Esophagus squamous epithelium (tissue), 5 donors: ENCODE results near the gene SCUBE2. TPM values are rescaled to one million over a fixed set of nuclear protein-coding genes. Genes with fewer than 3 reads are reported as not detected.

Experiments
- DNase-seq: peaks from one replicate; lab custom pipeline; 2025; lab: John Stamatoyannopoulos, UW
- H3K27ac ChIP-seq, 4 donors: fragments of 200-600 bp; sonication (generic); one replicate each; pipeline ENCODE4 v1.5.1; 2016 to 2019; ENCODE audit warnings: mild to moderate bottlenecking in 1 of 4
- H3K27me3 ChIP-seq, 4 donors: fragments of 200-600 bp; sonication (generic); 1 replicate in 3 of 4; 2 replicates in 1 of 4; pipeline versions ENCODE4 v1.5.1 to v1.6.0; 2017 to 2021; ENCODE audit warnings: antibody characterized with exemption in 1 of 4
- H3K36me3 ChIP-seq, 3 donors: fragments of 200-600 bp; sonication (generic); one replicate each; pipeline ENCODE4 v1.5.1; 2016 to 2019
- H3K4me1 ChIP-seq, 3 donors: fragments of 200-600 bp; sonication (generic); one replicate each; pipeline ENCODE4 v1.5.1; 2017 to 2019
- H3K4me3 ChIP-seq, 4 donors: fragments of 200-600 bp; sonication (generic); 1 replicate in 3 of 4; 2 replicates in 1 of 4; pipeline ENCODE4 v1.5.1; 2016 to 2019; ENCODE audit warnings: mild to moderate bottlenecking in 2 of 4, moderate library complexity in 1 of 4
- H3K9me3 ChIP-seq, 3 donors: fragments of 200-600 bp; sonication (generic); one replicate each; pipeline ENCODE4 v1.5.1; 2016 to 2019
- POLR2A ChIP-seq, 4 donors: fragments of 450-650 bp; IDR thresholded peaks; one replicate each; pipeline ENCODE4 v1.6.1; 2017; ENCODE audit warnings: antibody characterized with exemption in 4 of 4, mild to moderate bottlenecking in 4 of 4, moderate library complexity in 3 of 4
- WGBS, 2 donors: methylation state at CpG; one replicate each; pipeline ENCODE4 v1.1.5; 2018; 5-methylcytosine and 5-hydroxymethylcytosine counted together
- intact Hi-C: fragments of 100-400 bp; cut with DNase I; formaldehyde crosslinking; loops from one replicate; pipeline ENCODE4 v1.15.0; 2022
- total RNA-seq, 4 donors: library from RNA; depleted of rRNA; stranded (reverse); fragments of >200 nt; gene quantifications; one replicate each; pipeline ENCODE4 v1.1.0, GENCODE V29; 2016
- TF ChIP-seq, protein P1 (sequence below), 6 experiments: fragments of 450-650 bp in 4 of 6; fragments of 200-600 bp in 2 of 6; sonication (generic) in 2 of 6; IDR thresholded peaks; one replicate each; pipeline ENCODE4 v1.5.1; 2016 to 2019; ENCODE audit warnings: antibody characterized with exemption in 6 of 6, mild to moderate bottlenecking in 4 of 6, moderate library complexity in 4 of 6
- donor health status: DM: yes; HTN: yes; CAD: no.

Gene SCUBE2
- total RNA-seq, 4 donors from 2014 or later, result 0.97 to 4.9 (median 3.8) TPM

DNA sequence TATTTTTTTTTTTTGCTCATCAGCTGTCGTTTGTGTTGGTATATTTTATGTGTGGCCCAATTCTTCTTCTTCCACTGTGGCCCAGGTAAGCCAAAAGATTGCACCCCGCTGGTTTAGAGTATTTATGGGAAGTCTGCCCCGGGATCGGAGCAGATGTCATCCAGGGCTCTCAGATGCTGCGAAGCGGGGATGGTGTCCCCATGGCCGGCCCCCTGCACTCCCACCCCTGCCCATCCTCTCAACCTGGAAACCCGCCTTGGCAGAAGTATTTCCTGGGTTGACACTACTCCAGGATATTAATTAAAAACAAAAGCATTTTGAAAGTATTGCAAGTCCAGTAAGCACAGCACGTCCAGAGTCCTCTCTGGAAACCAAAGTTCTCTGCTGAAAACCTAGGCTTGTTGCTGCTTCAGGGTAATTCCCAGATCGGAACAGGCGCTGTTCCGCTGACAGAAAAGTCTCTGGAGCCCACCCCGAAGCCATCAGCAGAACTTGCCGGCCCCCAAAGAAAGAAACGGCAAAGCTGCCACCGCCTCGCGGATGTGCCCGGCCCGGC lies 833 bp downstream of the SCUBE2 start:
- 63 to 77% methylated on average over 9 to 10 of the region's 20 CpGs for WGBS, 2 donors
- intact Hi-C loops, result no loop called here
- TF ChIP-seq, protein P1, sequence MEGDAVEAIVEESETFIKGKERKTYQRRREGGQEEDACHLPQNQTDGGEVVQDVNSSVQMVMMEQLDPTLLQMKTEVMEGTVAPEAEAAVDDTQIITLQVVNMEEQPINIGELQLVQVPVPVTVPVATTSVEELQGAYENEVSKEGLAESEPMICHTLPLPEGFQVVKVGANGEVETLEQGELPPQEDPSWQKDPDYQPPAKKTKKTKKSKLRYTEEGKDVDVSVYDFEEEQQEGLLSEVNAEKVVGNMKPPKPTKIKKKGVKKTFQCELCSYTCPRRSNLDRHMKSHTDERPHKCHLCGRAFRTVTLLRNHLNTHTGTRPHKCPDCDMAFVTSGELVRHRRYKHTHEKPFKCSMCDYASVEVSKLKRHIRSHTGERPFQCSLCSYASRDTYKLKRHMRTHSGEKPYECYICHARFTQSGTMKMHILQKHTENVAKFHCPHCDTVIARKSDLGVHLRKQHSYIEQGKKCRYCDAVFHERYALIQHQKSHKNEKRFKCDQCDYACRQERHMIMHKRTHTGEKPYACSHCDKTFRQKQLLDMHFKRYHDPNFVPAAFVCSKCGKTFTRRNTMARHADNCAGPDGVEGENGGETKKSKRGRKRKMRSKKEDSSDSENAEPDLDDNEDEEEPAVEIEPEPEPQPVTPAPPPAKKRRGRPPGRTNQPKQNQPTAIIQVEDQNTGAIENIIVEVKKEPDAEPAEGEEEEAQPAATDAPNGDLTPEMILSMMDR (IDR thresholded peaks at IDR 0.05), result no peak
- TF ChIP-seq POLR2A (IDR thresholded peaks at IDR 0.05), result no peak
- peaks cover 0 to 24% (median 10%) of the 10 kb centered on the region in 3 donors for H3K4me1 ChIP-seq
- peaks cover 0 to 41% (median 0%) of the 10 kb centered on the region in 4 donors for H3K27me3 ChIP-seq
- no peak overlapping the region for H3K27ac ChIP-seq
- H3K9me3 ChIP-seq, result no peaks in the 10 kb centered on the region
- peak overlapping the region; percentile 34 to 75 (median 51) for H3K4me3 ChIP-seq
- no peaks in the 10 kb centered on the region for H3K36me3 ChIP-seq
- DNase-seq, result no peak

- 64 to 69% methylated on average over 6 of the region's 6 CpGs for WGBS, 2 donors
- H3K27ac ChIP-seq, result no peak overlapping the region
- H3K4me3 ChIP-seq, result no peak overlapping the region
- no peaks in the 10 kb centered on the region for H3K9me3 ChIP-seq
- TF ChIP-seq POLR2A (IDR thresholded peaks at IDR 0.05), result no peak
- TF ChIP-seq, protein P1 (IDR thresholded peaks at IDR 0.05), result no peak
- H3K27me3 ChIP-seq, result peaks cover 0 to 36% (median 0%) of the 10 kb centered on the region in 4 donors
- DNase-seq, result no peak
- peaks cover 0 to 24% (median 10%) of the 10 kb centered on the region in 3 donors for H3K4me1 ChIP-seq
- H3K36me3 ChIP-seq, result no peaks in the 10 kb centered on the region
- intact Hi-C loops, result no loop called here
These were observed 1.8 kb downstream of the SCUBE2 start for GRCh38 chr11:9089636-9090035.

DNA sequence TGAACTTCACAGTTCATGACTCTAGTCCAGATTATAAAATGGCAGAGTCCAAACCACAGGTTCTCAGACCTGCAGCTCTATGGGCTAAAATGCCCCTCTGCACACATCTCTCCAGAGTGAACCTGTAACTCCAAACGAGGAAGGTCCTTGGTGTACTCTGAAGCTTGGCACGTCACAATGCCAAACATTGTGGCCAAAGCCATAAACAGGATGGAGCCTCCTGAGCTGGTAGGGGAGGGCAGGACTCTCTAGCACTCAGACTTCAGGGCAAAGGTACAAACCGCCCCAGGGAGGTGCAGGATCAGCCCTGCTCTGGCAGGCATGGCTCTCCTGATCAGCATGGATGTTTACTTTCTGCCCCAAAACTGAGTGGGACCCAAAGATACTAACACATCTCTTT lies 2.3 kb downstream of the SCUBE2 start:
- WGBS, 2 donors, result no CpG with 5 or more reads among the region's 3 CpGs
- TF ChIP-seq POLR2A (IDR thresholded peaks at IDR 0.05), result no peak
- TF ChIP-seq, protein P1 (IDR thresholded peaks at IDR 0.05), result no peak
- DNase-seq, result no peak

GRCh38 chr11:9082575-9082974 lies 8.8 kb downstream of the SCUBE2 start:
- no peaks in the 10 kb centered on the region for H3K4me1 ChIP-seq
- H3K27me3 ChIP-seq, result peaks cover 0 to 3% (median 0%) of the 10 kb centered on the region in 4 donors
- DNase-seq, result no peak
- H3K36me3 ChIP-seq, result no peaks in the 10 kb centered on the region
- 86 to 89% methylated on average over 4 of the region's 4 CpGs for WGBS, 2 donors
- TF ChIP-seq, protein P1 (IDR thresholded peaks at IDR 0.05), result no peak
- no peak for TF ChIP-seq POLR2A (IDR thresholded peaks at IDR 0.05)
- intact Hi-C loops, result no loop called here
- no peak overlapping the region for H3K4me3 ChIP-seq
- H3K27ac ChIP-seq, result no peak overlapping the region
- no peaks in the 10 kb centered on the region for H3K9me3 ChIP-seq

More for the DNA sequence above, 2.3 kb downstream of the SCUBE2 start:
- Histone ChIP-seq H3K4me1 (peaks cover 0 to 24% (median 10%) of the 10 kb centered on the region in 3 donors), H3K9me3 (no peaks in the 10 kb centered on the region), H3K4me3 (no peak overlapping the region), H3K27me3 (peaks cover 0 to 35% (median 0%) of the 10 kb centered on the region in 4 donors), H3K27ac (no peak overlapping the region), H3K36me3 (no peaks in the 10 kb centered on the region)
- intact Hi-C loops, result no loop called here

- intact Hi-C loops, result no loop called here
- no peaks in the 10 kb centered on the region for H3K36me3 ChIP-seq
- H3K27me3 ChIP-seq, result peaks cover 0 to 3% (median 0%) of the 10 kb centered on the region in 4 donors
- no peak for DNase-seq
- TF ChIP-seq POLR2A (IDR thresholded peaks at IDR 0.05), result no peak
- TF ChIP-seq, protein P1 (IDR thresholded peaks at IDR 0.05), result no peak
- no peak overlapping the region for H3K27ac ChIP-seq
- no peaks in the 10 kb centered on the region for H3K9me3 ChIP-seq
- 56 to 81% methylated on average over 1 of the region's 1 CpG for WGBS, 2 donors
- no peak overlapping the region for H3K4me3 ChIP-seq
- no peaks in the 10 kb centered on the region for H3K4me1 ChIP-seq
These were observed 10.2 kb downstream of the SCUBE2 start for GRCh38 chr11:9081153-9081552.
